GM19043 (cell line): ENCODE measurements around the gene HNRNPL.
"Not testable (repeated sequence)": the region's sequence is repeated elsewhere in the genome, so short reads cannot be mapped to it uniquely, and the experiment has no call there.

ENCODE experiments used
- ATAC-seq: cut with Tn5 transposase; IDR thresholded peaks from one replicate; pipeline ENCODE4 v1.9.1; 2021; ENCODE audit warnings: low read depth; ENCODE audit not compliant: unreplicated experiment

The HNRNPL gene

GRCh38 chr19:38849860-38850435, at the start of gene HNRNPL:
Gene HNRNPL, minus strand, starts transcription at chr19:38849986. Its CDS starts 20 bp downstream, at chr19:38849966.
- peak; percentile 45 for ATAC-seq

- ATAC-seq = no peak
Observed at GRCh38 chr19:38898788-38899446, 49.1 kb upstream of the HNRNPL start.

DNA sequence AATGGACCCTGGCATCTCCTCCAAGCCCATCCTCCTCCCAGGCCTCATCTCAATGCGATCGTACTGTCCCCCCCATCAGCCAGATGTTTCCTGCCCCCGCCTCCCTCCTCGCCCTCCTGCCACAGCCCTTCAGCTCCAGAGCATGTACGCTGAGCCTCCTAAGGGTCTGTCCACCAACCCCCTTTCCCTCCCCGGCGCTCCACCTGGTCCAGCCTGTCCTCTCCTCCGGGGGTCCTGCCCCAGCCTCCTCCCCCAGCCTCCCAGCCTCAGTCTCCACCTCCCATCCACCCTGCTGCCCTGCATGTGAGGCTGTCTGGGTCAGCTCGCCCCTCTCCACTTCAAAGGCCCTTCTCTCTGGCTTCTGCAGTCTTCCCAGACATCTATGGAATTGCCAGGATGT, 45.2 kb upstream of the HNRNPL start:
- ATAC-seq = no peak

DNA sequence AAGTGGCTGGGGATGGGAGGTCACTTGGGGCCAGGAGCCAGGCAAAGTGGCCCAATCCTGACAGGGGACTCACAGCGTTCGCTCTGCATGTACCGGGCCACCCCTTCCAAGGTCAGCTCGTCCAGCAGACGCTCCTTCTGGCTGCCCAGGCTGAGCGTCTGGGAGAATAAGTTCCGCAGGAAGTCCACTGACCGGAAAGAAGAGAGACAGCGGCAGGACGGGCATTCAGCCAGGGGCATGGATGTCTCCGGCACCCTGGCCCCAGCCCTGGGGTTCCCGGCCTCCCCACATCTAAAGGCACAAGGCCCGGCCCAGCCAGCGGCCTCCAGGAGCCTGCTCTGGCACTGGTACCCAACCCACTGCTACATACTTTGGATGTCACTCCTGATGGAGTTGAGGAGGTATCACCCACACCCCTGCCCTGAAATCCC, 43.6 kb upstream of the HNRNPL start:
- ATAC-seq = no peak

GRCh38 chr19:38892841-38893240, 43.1 kb upstream of the HNRNPL start:
- no peak for ATAC-seq

DNA sequence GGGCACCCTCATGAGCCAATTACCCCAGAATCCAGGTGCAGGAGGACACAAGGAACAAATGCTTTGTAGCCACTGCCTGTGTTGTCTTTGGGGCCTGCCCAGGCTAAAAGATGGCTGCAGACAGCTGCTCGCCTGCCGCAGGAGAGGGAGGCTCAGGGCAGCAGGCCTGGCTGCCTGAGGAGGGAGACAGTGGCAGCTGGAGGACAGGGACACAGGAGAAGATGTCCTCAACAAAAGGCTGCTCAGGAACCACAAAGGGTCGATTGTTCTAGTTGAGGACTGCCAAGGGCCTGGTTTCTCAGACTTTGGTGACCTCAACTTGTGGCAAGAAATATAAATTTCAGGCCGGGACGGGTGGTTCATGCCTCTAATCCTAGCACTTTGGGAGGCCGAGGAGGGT, 42.0 kb upstream of the HNRNPL start:
- no peak for ATAC-seq

- ATAC-seq = no peak
Observed at GRCh38 chr19:38890686-38891085, 40.9 kb upstream of the HNRNPL start.

- ATAC-seq = no peak
Observed at GRCh38 chr19:38889803-38890202, 40.0 kb upstream of the HNRNPL start.

DNA sequence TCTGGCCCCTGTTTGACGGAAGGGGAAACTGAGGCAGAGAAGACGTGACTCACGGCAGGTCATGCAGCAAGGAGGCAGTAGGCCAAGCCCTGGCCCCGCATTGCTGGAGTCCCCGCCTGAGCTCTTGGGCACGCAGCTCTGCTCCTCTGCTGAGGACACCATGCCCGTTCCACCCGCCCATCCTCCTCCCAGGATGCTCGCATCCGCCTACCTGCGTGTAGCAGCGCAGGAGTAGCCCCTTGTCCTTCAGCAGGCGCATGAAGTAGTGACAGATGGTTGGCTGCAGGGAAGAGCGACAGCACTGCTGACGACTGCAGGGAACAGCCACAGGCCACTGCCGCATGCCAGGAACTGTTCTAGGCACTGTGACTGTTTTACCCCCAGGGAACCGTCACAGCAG, 39.1 kb upstream of the HNRNPL start:
- no peak for ATAC-seq

- ATAC-seq = not testable (repeated sequence)
Observed at GRCh38 chr19:38884691-38885090, 34.9 kb upstream of the HNRNPL start.

DNA sequence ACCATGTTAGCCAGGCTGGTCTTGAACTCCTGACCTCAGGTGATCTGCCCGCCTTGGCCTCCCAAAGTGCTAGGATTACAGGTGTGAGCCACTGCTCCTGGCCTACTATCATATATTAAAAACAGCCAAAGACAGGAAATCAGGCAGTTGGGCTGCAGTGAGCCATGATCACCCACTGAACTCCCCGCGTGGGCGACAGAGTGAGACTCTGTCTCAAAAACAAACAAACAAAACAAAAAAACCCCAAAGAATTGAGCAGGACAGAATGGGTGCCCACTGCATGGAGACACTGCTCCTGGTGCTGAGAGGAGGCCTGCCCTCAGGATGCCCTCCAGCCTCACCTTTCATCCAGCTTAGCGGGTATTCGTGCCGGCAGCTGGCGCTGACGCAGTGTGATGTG, 33.5 kb upstream of the HNRNPL start:
- no peak for ATAC-seq

GRCh38 chr19:38880882-38881609, 31.3 kb upstream of the HNRNPL start:
- ATAC-seq = no peak

DNA sequence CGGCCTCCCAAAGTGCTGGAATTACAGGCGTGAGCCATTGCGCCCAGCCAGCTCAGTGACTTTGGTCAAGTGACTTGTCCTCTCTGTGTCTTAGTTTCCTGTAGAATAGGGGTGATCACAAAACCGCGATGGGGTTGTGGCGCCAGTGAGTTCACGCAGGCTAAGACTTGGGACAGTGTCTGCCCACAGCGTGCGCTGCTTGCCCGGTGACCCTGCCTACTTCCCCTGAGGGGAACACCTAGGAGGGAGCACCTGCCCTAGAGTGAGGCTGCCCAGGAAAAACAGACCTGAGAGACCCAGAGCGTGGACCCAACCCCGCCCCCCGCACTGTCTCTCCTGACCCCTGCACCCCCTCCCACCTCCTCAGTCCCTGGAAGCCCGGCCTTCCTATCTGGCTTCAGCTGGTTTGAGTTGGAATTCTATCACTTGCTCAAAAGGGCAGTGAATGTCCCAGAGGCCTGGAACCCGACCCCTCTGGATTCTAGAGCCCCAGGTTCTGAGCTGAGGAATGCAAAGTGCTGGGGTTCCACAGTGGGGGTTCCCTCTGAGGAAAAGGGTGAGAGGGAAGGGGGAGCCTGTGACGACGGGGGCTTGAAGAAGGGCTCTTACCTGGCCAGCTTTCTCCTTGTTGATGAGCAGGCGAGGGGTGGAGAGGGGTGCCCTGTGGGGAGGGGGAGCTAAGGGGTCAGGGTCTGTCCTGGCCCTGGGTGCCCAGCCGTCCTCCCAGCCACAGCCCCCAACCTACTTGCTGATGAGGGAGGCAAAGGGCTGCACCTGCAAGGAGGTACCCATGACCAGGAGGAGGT, 30.5 kb upstream of the HNRNPL start:
- no peak for ATAC-seq

DNA sequence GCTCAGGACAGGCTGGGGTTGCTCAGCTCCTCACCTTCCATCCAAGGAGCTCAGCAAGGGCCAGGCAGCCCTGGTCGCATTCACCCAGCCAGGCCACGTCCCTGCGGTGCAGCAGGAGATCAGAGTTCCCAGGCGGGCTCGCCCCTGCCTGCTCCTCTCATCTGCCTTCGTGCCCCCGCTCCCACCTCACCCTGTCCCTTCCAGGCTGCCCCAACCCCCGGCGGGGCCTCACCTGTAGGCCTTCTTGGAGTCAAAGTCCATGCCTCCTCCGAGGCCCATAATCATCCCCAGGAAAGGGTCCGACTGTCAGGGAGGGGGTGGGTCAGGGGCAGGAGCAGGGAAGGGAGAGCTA, 29.6 kb upstream of the HNRNPL start:
- ATAC-seq = no peak

- no peak for ATAC-seq
Observed at GRCh38 chr19:38878575-38879399, 29.0 kb upstream of the HNRNPL start.

DNA sequence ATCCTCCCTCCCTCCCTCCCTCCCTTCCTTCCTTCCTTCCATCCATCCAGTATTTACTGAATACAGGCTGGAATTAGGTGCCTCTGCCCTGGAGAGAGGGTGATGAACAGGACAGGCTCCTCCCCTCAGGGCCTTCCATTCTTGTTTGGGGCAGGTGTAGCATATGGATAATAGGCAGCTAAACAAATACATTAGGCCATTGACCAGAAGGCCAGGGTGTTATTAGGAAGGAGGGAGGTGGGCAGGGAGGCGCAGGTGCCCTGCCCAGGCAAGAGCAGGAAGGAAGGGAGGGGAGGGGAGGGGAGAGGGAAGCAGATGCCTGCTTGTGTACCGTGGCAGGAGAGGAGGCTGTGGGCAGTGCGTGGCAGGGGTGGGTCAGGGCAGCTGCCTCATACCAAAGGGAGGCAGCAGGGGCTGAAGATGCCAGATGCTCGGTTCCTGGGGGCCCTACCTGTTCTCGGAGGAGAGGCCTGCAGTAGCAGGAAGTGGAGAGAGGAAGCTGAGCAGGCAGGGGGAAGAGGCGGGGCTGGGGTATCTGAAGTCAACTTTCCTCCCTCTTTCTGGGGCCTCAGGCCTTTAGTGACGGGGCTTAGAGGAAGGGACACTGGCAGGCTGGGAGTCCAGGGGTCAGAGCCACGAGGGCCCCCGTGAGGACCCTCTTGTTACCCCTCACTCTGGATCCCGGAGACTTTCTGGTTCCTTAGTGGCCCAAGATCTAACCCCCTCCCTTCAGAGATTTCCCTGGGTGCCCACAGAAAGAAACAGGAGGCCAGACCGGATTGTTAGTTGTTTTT, 28.2 kb upstream of the HNRNPL start, which contains the start of gene RINL:
TSS of gene RINL (minus strand) at position 495 of the 794 bp plus-strand sequence. CDS start 1,533 bp downstream, outside the sequence.
- ATAC-seq = no peak

GRCh38 chr19:38875656-38876395, 26.0 kb upstream of the HNRNPL start:
- no peak for ATAC-seq

DNA sequence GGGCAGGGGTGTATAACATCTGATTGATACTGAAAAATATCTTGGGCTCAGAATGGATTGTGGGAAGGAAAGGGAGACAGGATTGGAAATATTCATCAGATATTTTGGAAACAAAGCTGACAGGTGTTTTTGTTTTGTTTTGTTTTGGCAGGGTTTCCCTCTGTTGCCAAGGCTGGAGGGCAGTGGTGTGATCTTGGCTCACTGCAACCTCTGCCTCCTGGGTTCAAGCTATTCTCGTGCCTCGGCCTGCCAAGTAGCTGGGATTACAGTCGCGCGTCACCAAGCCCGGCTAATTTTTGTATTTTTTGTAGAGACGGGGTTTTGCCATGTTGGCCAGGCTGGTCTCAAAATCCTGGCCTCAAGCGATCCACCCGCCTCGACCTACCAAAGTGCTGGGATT, 23.6 kb upstream of the HNRNPL start:
- ATAC-seq = not testable (repeated sequence)

- ATAC-seq = no peak
Observed at GRCh38 chr19:38870612-38871011, 20.8 kb upstream of the HNRNPL start.
